ACC112 (cell line): ENCODE results near the gene STXBP5L.
"Not testable (repeated sequence)": the region's sequence is repeated elsewhere in the genome, so short reads cannot be mapped to it uniquely, and the experiment has no call there.

Source experiments
- H2AFZ ChIP-seq: fragments of 200-600 bp; sonication (generic); one replicate; pipeline ENCODE4 v1.6.0; 2017; ENCODE audit warnings: antibody characterized with exemption, low read length; ENCODE audit not compliant: unreplicated experiment
- H3K27ac ChIP-seq: fragments of 200-600 bp; sonication (generic); 2 replicates; pipeline ENCODE4 v1.5.1; 2014; ENCODE audit warnings: low read depth, mild to moderate bottlenecking, antibody characterized with exemption, low read length, moderate library complexity
- H3K27me3 ChIP-seq: fragments of 200-600 bp; sonication (generic); 2 replicates; pipeline ENCODE4 v1.6.1; 2014; ENCODE audit warnings: mild to moderate bottlenecking, antibody characterized with exemption, low read length, moderate library complexity, mixed read lengths; ENCODE audit not compliant: insufficient read depth
- H3K36me3 ChIP-seq: fragments of 200-600 bp; sonication (generic); 2 replicates; pipeline ENCODE4 v1.6.1; 2016; ENCODE audit warnings: mild to moderate bottlenecking, antibody characterized with exemption, low read length, moderate library complexity, mixed read lengths; ENCODE audit not compliant: insufficient read depth
- H3K4me1 ChIP-seq: fragments of 200-600 bp; sonication (generic); one replicate; pipeline ENCODE4 v1.6.1; 2016; ENCODE audit warnings: low read length, mixed read lengths; ENCODE audit not compliant: insufficient read depth, unreplicated experiment, control insufficient read depth
- H3K4me3 ChIP-seq: fragments of 200-600 bp; sonication (generic); 2 replicates; pipeline ENCODE4 v1.5.1; 2014; ENCODE audit warnings: mild to moderate bottlenecking, low read depth, low read length
- H3K79me2 ChIP-seq: fragments of 200-600 bp; sonication (generic); one replicate; pipeline ENCODE4 v1.6.0; 2016; ENCODE audit warnings: low read length; ENCODE audit not compliant: control insufficient read depth, unreplicated experiment, insufficient read depth

Gene STXBP5L

DNA sequence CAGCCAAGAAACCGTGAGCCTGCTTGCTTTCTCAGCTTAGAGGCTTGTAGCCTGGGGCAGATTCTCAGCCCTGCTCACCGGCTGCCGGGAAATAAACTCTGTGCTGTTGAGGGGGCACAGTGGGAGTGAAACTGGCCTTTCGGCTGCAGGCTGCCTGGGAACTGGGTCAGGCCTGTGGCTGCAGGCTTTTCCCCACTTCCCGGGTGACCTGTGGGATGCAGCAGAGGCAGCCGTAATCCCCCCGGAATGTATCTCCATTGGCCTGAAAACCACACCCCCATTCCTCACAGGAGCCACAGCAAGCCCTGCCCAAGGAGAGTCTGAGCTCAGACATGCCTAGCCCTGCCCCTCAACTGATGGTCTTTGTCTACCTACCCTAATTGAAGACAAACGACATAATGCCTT is 110.9 kb downstream of the STXBP5L start:
- Histone ChIP-seq H3K4me3 (no peak overlapping the region), H3K27me3 (no peaks in the 10 kb centered on the region), H3K36me3 (no peaks in the 10 kb centered on the region), H2AFZ (no peak overlapping the region), H3K27ac (no peak overlapping the region), H3K79me2 (no peaks in the 10 kb centered on the region), H3K4me1 (no peaks in the 10 kb centered on the region)

DNA sequence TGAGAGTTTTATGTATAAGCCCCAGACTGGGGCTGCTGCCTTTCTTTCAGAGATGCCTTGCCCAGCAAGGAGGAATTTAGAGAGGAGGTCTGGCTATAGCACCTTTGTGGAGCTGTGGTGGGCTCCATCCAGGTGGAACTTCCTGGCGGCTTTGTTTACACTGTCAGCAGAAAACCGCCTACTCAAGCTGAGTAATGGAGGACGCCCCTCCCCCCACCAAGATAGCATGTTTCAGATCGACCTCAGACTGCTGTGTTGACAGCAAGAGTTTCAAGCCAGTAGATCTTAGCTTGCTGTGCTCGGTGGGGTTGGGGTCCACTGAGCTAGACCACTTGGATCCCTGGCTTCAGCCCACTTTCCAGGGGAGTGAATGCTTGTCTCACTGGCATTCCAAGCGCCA is 155.6 kb downstream of the STXBP5L start:
- no peak overlapping the region for H3K4me3 ChIP-seq

DNA sequence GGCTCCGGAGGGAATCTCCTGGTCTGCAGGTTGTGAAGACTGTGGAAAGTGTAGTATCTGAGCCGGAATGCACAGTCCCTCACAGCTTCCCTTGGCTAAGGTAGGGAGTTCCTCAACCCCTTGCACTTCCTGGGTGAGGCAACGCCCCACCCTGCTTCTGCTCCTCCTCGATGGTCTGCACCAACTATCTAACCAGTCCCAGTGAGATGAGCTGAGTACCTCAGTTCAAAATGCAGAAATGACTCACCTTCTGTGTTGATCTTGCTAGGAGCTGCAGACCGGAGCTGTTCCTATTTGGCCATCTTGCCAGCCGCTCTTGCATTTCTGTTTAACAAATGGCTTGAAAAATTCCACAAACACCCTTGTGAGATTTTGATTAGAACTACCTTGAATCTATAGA is 156.1 kb downstream of the STXBP5L start:
- Histone ChIP-seq H3K36me3 (no peaks in the 10 kb centered on the region), H3K27ac (no peak overlapping the region)

More for the DNA sequence above, 155.6 kb downstream of the STXBP5L start:
- H2AFZ ChIP-seq = no peak overlapping the region
- no peak overlapping the region for H3K27ac ChIP-seq
- no peaks in the 10 kb centered on the region for H3K27me3 ChIP-seq
- no peaks in the 10 kb centered on the region for H3K4me1 ChIP-seq
- no peaks in the 10 kb centered on the region for H3K79me2 ChIP-seq
- no peaks in the 10 kb centered on the region for H3K36me3 ChIP-seq

DNA sequence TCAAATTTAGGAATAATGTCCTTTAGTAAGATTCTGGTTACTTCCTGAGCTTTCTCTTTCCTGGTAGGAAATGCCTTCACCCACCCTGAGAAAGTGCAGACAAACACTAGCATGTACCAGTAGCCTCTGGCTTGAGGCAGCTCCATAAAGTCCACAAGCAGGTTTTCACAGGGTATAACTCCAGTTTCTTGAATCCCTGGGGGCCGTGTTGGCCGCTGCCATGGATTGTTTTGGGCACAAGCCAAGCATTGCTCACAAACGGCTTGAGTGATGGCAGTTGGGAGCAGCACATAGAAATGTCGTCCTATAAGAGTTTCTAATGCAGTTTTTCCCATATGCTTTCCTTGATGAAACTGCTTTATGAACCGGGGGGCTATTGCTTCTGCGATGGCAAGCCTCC is 164.1 kb downstream of the STXBP5L start:
- Histone ChIP-seq H3K4me1 (no peaks in the 10 kb centered on the region), H3K79me2 (no peaks in the 10 kb centered on the region), H3K4me3 (no peak overlapping the region), H3K36me3 (no peaks in the 10 kb centered on the region), H3K27ac (no peak overlapping the region), H2AFZ (no peak overlapping the region), H3K27me3 (no peaks in the 10 kb centered on the region)

More for the DNA sequence above, 156.1 kb downstream of the STXBP5L start:
- Histone ChIP-seq H2AFZ (no peak overlapping the region), H3K79me2 (no peaks in the 10 kb centered on the region), H3K4me3 (no peak overlapping the region), H3K27me3 (no peaks in the 10 kb centered on the region), H3K4me1 (no peaks in the 10 kb centered on the region)

DNA sequence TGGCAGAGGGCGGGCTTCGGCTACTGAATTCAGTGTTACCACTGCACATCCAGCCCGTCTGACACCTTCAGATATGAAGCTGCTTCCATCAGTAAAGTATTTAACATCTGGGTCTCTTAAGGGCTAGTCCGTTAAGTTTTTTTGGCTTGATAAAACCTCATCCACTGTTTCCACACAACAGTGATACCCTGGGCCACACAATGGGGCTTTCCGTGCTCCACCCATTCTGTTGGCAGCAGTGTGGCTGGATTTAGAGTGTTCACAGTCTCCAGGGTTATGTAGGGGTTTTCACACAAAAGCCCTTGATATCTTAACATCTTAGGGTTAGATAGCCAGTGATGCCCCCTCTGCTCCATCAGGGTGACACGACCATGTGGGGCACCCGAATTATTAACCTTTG is 165.0 kb downstream of the STXBP5L start:
- Histone ChIP-seq H3K79me2 (no peaks in the 10 kb centered on the region), H3K27ac (no peak overlapping the region), H3K27me3 (no peaks in the 10 kb centered on the region), H2AFZ (no peak overlapping the region), H3K4me1 (no peaks in the 10 kb centered on the region), H3K4me3 (no peak overlapping the region), H3K36me3 (no peaks in the 10 kb centered on the region)

DNA sequence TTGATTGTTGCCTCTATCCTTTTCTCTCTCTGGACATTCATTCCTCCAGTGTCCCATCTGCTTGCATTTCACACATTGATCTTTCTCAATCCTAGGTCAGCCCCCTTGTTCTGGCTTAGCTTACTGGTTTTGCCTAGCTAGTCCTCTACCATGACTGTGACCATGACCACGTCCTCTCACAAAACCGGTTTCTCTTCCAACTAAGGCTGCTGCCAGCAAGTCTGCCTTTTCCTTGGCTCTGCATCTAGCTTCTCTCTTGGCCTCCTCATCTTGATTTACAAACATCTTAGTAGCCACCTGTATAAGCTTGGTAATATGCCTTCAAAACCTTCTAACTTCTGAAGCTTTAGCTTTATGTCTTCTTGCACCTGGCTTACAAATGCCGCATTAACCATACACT is 167.2 kb downstream of the STXBP5L start:
- Histone ChIP-seq H3K36me3 (no peaks in the 10 kb centered on the region), H3K27ac (no peak overlapping the region), H3K4me1 (no peaks in the 10 kb centered on the region), H3K79me2 (no peaks in the 10 kb centered on the region), H3K27me3 (no peaks in the 10 kb centered on the region), H2AFZ (no peak overlapping the region), H3K4me3 (no peak overlapping the region)

DNA sequence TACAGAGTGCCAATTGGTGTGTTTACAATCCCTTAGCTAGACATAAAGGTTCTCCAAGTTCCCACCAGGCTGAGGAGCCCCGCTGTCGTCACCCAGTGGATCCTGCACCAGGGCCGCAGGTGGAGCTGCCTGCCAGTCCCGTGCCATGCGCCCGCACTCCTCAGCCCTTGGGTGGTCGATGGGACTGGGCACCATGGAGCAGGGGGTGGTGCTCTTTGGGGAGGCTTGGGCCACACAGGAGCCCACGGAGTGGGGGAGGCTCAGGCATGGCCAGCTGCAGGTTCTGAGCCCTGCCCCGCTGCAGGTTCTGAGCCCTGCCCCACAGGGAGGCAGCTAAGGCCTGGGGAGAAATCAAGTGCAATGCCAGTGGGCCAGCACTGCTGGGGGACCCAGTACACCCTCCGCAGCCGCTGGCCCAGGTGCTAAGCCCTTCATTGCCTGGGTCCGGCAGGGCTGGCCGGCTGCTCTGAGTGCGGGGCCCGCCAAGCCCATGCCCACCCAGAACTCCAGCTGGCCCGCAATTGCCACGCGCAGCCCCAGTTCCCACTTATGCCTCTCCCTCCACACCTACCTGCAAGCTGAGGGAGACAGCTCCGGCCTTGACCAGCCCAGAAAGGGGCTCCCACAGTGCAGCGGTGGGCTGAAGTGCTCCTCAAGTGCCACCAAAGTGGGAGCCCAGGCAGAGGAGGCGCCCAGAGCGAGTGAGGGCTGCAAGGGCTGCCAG is 170.5 kb downstream of the STXBP5L start:
- not testable (repeated sequence) for H3K4me3 ChIP-seq, H3K36me3 ChIP-seq, H2AFZ ChIP-seq, H3K4me1 ChIP-seq, H3K79me2 ChIP-seq, H3K27me3 ChIP-seq, H3K27ac ChIP-seq

DNA sequence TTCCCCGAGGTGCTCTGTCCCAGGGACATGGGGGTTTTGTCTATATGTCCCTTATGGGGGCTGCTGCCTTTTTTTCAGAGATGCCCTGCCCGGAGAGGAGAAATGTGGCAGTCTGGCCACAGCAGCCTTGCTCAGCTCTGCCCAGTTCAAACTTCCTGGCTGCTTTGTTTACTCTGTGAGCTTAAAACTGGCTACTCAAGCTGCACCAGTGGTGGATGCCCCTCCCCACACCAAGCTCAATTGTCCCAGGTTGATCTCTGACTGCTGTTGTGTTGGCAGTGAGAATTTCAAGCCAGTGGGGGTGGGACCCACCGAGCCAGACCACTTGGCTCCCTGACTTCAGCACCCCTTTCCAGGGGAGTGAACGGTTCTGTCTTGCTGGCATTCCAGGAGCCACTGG is 188.9 kb downstream of the STXBP5L start:
- Histone ChIP-seq H3K36me3 (no peaks in the 10 kb centered on the region), H2AFZ (no peak overlapping the region), H3K27ac (no peak overlapping the region), H3K4me1 (no peaks in the 10 kb centered on the region), H3K4me3 (no peak overlapping the region), H3K79me2 (no peaks in the 10 kb centered on the region), H3K27me3 (no peaks in the 10 kb centered on the region)

DNA sequence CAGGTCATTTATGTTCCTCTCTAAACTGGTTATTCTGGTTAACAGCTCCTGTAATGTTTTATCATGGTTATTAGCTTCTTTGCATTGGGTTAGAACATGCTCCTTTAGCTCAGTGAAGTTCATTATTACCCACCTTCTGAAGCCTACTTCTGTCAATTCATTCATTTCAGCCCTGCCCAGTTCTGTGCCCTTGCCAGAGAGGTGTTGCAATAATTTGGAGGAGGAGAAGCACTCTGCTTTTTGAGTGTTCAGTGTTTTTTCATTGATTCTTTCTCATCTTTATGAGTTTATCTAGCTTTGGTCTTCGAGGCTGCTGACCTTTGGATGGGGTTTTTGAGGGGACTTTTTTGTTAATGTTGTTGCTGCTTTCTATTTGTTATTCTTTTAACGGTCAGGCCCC is 203.1 kb downstream of the STXBP5L start:
- H3K79me2 ChIP-seq, H2AFZ ChIP-seq, H3K36me3 ChIP-seq, H3K27ac ChIP-seq, H3K4me3 ChIP-seq, H3K4me1 ChIP-seq, H3K27me3 ChIP-seq: not testable (repeated sequence)

DNA sequence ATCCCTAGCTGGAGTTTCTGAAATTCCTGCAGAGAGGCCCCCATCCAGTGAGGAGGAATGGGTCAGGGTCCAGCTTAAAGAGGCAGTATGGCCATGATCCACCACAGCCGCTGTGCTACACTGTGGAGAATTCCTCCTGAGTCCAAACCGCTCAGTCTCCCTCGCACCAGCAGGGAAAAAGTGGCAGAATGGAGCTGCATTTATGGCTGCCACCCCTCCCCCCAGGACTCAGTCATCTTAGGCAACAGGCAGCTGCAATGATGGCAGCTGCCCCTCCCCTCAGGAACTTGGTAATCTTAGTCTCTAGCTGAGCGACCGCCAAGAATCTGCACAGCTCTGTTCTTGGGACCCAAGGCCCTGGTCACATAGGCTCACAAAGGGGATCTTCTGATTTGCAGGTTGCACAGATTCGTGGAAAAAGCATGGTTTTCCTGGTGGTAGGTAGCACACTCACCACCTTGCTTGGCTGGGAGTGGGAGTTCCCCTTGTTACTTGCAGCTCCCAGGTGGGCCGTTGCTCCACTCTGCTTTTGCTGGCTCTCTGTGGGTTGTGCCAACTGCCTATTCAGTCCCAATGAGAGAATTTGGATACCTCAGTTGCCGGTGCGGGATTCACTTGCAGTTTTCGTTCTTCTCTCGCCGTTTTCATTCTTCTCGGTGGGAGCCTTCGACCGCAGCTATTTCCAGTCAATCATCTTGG is 204.1 kb downstream of the STXBP5L start:
- H2AFZ ChIP-seq = no peak overlapping the region
- H3K4me1 ChIP-seq = no peaks in the 10 kb centered on the region
- no peak overlapping the region for H3K27ac ChIP-seq
- no peaks in the 10 kb centered on the region for H3K79me2 ChIP-seq
- no peak overlapping the region for H3K4me3 ChIP-seq
- no peaks in the 10 kb centered on the region for H3K36me3 ChIP-seq
- H3K27me3 ChIP-seq = no peaks in the 10 kb centered on the region

DNA sequence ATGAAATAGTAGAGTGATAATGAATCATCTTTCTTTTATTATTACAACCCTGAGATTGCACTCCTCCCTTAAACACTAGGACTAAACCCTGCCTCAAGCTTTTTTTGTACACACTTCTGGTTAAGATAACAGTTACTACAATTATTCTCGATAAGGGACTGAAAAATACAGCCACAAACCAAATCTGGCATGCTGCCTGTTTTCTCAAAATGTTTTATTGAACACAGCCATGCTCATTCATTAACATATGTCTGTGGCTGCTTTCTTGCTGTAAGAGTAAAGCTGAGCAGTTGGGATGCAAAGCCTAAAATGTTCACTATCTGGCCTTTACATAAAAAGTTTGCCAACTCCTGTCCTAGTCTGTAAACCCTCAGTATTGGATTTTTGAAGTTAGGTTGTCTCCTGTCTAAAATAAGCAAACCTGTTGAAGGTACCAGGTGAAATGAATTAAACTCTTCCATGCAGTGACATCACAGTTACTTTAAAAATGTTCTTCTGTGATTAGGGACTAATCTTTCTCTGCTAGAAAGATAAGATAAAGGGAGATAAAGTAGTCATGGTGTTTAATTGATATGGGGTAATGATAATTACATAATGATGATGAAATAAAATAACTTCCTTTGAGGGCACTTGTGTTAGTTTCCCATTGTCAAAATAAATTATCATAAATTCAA is 218.2 kb downstream of the STXBP5L start:
- Histone ChIP-seq H2AFZ (no peak overlapping the region), H3K4me3 (no peak overlapping the region), H3K27me3 (no peaks in the 10 kb centered on the region), H3K36me3 (no peaks in the 10 kb centered on the region), H3K4me1 (no peaks in the 10 kb centered on the region), H3K27ac (no peak overlapping the region), H3K79me2 (no peaks in the 10 kb centered on the region)
